ENCODE measurements around the gene ATP1A4.

The ATP1A4 gene

DNA sequence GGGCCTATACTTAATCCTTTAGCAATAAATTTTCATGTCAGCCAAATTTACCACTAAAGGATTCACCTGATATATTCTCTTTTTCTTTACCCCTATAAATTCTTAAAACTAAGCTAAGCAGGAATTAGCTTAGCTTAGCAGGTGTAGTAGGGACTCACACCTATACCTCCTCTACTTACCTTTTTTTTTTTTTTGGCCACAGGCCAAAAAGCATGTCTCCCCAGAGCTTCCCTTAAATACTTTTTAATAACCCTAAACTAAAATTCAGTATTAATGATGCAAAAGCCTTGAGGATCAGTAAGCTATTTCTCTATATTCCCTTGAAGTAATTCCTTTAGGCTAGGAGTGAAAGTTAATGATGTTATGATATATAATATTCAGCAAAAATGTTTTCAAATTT is 77.0 kb downstream of the ATP1A4 start:
- no peak for DNase-seq (ENCODE audit: low spot score)

DNA sequence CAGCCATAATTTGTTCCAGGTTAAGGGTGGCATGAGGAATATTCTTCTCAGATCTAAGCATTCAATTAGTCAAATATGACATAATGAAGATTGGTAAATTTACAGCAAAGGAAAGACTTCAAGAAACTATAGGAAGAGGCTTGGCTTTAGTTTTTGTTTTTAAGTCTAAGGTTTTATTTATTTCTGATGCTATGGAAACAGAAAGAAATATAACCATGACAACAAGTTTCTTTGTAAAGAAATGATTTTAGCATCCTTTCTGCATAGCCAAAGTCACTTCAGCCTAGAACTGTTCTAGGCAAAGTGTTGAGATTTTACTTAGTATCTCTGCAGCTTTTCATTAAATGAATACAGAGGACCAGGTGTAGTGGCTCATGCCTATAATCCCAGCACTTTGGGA is 81.5 kb downstream of the ATP1A4 start:
- no peak for DNase-seq (ENCODE audit: low spot score)
